CD8-positive, alpha-beta memory T cell (primary cell): ENCODE measurements around the gene PHACTR3. TPM values are rescaled to one million over a fixed set of nuclear protein-coding genes. Genes with fewer than 3 reads are reported as not detected.

Experiments used
- CTCF ChIA-PET: fragments of 350-600 bp; sonication (Branson Sonifier 250); formaldehyde crosslinking; loops from one replicate; lab custom pipeline; 2021; ENCODE audit warnings: antibody characterized with exemption; lab: Charles Lee
- POLR2A ChIA-PET: fragments of 350-600 bp; sonication (Branson Sonifier 250); formaldehyde crosslinking; loops from one replicate; lab custom pipeline; 2021; ENCODE audit warnings: antibody characterized with exemption; lab: Charles Lee
- DNase-seq, 5 donors: peaks; one replicate each; pipeline versions ENCODE4 v3.0.0 to v3.0.0-alpha.2; 2020 to 2022; ENCODE audit warnings: mixed read lengths in 1 of 5
- H3K27ac ChIP-seq: one replicate; pipeline ENCODE4 v1.7.0; 2013; ENCODE audit warnings: low read depth, mild to moderate bottlenecking, low read length, moderate library complexity
- H3K27me3 ChIP-seq: 2 replicates; pipeline ENCODE4 v1.7.0; 2013; ENCODE audit warnings: low read length, mild to moderate bottlenecking; ENCODE audit not compliant: insufficient read depth, poor library complexity, severe bottlenecking
- H3K36me3 ChIP-seq: 2 replicates; pipeline ENCODE4 v1.7.0; 2013; ENCODE audit warnings: mild to moderate bottlenecking, low read length, moderate library complexity; ENCODE audit not compliant: insufficient read depth
- H3K4me1 ChIP-seq: 2 replicates; pipeline ENCODE4 v1.7.0; 2013; ENCODE audit warnings: mild to moderate bottlenecking, low read length, moderate library complexity; ENCODE audit not compliant: insufficient read depth
- H3K4me3 ChIP-seq: 2 replicates; pipeline ENCODE4 v1.7.0; 2013; ENCODE audit warnings: mild to moderate bottlenecking, low read length
- H3K9me3 ChIP-seq: 2 replicates; pipeline ENCODE4 v1.7.0; 2013; ENCODE audit warnings: mild to moderate bottlenecking, low read length
- H3K27ac Mint-ChIP-seq, 8 donors: one replicate each; pipeline ENCODE4 v1.8.0; 2020 to 2021; ENCODE audit warnings: mixed read lengths in 8 of 8, mild to moderate bottlenecking in 6 of 8, inconsistent platforms in 3 of 8, moderate library complexity in 3 of 8
- H3K27me3 Mint-ChIP-seq, 2 donors: one replicate each; pipeline ENCODE4 v1.8.0; 2020 to 2021; ENCODE audit warnings: mixed read lengths in 2 of 2, mild to moderate bottlenecking in 1 of 2, moderate library complexity in 1 of 2
- H3K36me3 Mint-ChIP-seq, 3 donors: one replicate each; pipeline ENCODE4 v1.8.0; 2020 to 2021; ENCODE audit warnings: mixed read lengths in 3 of 3, inconsistent platforms in 1 of 3, mild to moderate bottlenecking in 1 of 3
- H3K4me1 Mint-ChIP-seq, 3 donors: one replicate each; pipeline ENCODE4 v1.8.0; 2020 to 2021; ENCODE audit warnings: mixed read lengths in 3 of 3, inconsistent platforms in 1 of 3, mild to moderate bottlenecking in 1 of 3
- H3K4me3 Mint-ChIP-seq, 7 donors: one replicate each; pipeline ENCODE4 v1.8.0; 2020 to 2021; ENCODE audit warnings: mixed read lengths in 7 of 7, mild to moderate bottlenecking in 6 of 7, moderate library complexity in 4 of 7, inconsistent platforms in 2 of 7
- H3K9me3 Mint-ChIP-seq, 5 donors: one replicate each; pipeline ENCODE4 v1.8.0; 2020 to 2022; ENCODE audit warnings: mixed read lengths in 5 of 5, mild to moderate bottlenecking in 3 of 5, moderate library complexity in 2 of 5, inconsistent platforms in 1 of 5
- polyA plus RNA-seq: library from polyadenylated mRNA; unstranded; fragments of 300-500 nt; fragmentation: Illumina TruSeq; gene quantifications from one replicate; pipeline ENCODE4 v1.2.3, GENCODE V29; 2021
- total RNA-seq, 2 experiments: library from RNA; stranded (reverse); gene quantifications; one replicate each; pipeline ENCODE4 v1.2.3, GENCODE V29; 2021

PHACTR3 gene
- total and polyA plus RNA-seq, 3 experiments from 2014 or later: not detected

DNA sequence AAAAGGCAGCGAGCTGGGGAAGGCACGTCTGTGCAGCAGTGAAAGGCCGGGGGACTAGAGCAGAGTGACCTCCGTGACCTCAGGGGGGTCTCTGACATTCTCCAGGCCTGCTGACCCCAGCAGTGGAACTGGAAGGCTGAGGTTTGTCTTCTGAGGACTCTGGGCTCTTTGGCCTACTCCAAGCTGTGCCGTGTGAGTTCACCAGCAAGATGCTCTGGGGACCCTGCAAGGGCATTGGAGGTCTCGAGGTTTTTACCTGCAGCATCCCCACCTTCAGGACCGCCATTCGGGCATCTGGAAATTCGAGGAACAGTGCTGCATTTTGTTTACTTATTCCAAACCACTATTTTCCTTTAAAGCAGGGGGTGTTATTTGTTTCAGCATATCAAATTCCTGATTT is 140.9 kb downstream of the PHACTR3 start:
- ChIA-PET CTCF (no interaction called here), POLR2A (no interaction called here)
- Histone ChIP-seq H3K9me3 (no peaks in the 10 kb centered on the region), H3K27me3 (no peaks in the 10 kb centered on the region), H3K4me1 (no peaks in the 10 kb centered on the region), H3K4me3 (no peak overlapping the region), H3K36me3 (no peaks in the 10 kb centered on the region), H3K27ac (no peak overlapping the region)
- H3K9me3 Mint-ChIP-seq: no peaks in the 10 kb centered on the region
- H3K4me3 Mint-ChIP-seq: no peak overlapping the region
- DNase-seq: no peak
- no peak overlapping the region for H3K27ac Mint-ChIP-seq
- H3K36me3 Mint-ChIP-seq: no peaks in the 10 kb centered on the region
- peaks cover 2 to 7% of the 10 kb centered on the region in 2 donors for H3K27me3 Mint-ChIP-seq
- H3K4me1 Mint-ChIP-seq: no peaks in the 10 kb centered on the region

DNA sequence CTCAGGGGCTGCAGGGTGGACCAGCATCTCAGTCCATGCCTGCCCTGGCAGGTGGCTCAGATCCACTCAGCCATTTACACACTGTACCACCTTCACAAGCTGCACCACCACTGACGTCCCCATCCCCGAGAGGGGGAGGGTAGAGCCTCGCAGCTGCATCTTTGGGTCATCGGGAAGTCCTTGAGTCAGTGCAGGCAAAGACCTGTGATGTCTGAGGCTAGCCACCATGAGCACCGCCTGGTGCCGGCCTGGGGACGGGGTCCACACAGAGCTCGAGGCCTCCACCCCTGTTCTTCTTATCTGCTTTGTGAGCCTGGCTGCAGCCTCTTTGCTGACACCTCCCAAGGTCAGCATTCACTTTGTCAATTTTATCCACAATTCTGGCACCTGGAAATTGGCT is 141.4 kb downstream of the PHACTR3 start:
- DNase-seq: no peak
- H3K36me3 Mint-ChIP-seq: no peaks in the 10 kb centered on the region
- no peak overlapping the region for H3K27ac ChIP-seq
- H3K9me3 ChIP-seq: no peaks in the 10 kb centered on the region
- POLR2A ChIA-PET: no interaction called here
- no peaks in the 10 kb centered on the region for H3K9me3 Mint-ChIP-seq
- no peaks in the 10 kb centered on the region for H3K36me3 ChIP-seq
- H3K27me3 ChIP-seq: no peaks in the 10 kb centered on the region
- no peaks in the 10 kb centered on the region for H3K4me1 Mint-ChIP-seq
- CTCF ChIA-PET: no interaction called here
- H3K27me3 Mint-ChIP-seq: peaks cover 3 to 8% of the 10 kb centered on the region in 2 donors
- no peak overlapping the region for H3K4me3 Mint-ChIP-seq
- no peak overlapping the region for H3K27ac Mint-ChIP-seq
- no peak overlapping the region for H3K4me3 ChIP-seq
- no peaks in the 10 kb centered on the region for H3K4me1 ChIP-seq

DNA sequence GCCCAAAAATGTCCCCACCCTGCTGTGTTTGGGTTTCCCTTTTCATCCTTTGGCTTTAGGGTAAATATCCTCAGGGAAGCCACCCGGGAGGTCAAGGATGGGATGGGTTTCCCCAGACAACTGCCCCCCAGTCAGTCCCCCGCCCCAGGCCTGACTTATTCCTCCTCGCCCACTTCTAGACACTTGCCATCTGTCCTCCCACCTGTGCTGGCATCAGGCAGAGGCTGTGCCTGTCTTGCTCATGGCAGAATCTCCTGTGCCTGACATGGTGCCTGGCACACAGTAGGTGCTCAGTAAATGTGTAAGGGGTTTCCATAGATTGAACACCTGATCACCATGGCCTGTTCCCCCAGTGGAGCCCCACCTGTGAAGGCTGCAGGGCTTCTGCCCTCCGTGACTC is 141.8 kb downstream of the PHACTR3 start:
- CTCF ChIA-PET: no interaction called here

DNA sequence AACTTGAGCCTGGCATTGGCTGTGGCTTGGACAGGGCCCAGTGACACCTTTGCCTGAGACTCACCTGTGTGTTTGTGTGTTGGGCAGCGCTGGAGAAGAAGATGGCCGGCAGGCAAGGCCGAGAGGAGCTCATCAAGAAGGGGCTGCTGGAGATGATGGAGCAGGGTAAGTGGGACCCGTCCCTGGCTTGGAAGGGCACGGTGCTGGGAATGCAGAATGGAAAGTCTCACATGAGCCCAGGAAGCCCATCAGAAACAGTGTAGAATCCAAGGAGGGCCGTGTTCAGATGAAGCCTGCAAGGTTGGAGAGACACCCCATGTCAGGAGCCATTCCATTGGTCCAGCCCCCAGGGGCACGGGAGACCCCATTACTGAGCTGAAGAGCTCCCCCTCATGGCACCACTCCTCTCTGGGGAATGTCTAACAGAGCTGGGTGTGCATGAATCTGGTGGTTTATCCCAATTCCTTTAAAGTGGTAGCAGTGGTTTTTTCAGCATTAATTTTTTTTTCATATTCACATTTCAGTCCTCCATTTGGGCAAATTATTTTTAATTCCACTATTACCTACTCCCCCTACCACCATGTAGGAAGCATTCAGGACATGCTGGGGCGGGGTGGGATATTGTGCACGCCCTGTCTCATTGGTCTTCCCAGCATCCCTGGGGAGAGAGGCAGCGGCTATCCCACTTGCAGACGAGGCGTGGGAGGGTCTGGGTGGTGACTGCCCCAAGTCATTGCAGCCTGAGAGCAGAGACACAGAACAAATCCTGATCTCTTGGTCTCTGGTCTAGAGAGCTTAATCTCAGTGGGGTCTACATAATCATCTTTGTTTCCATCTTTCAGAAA is 143.6 kb downstream of the PHACTR3 start:
- Mint-ChIP-seq H3K4me3 (no peak overlapping the region), H3K4me1 (peaks cover 0 to 4% (median 0%) of the 10 kb centered on the region in 3 donors), H3K27me3 (peaks cover 3 to 4% of the 10 kb centered on the region in 2 donors), H3K36me3 (no peaks in the 10 kb centered on the region), H3K27ac (no peak overlapping the region), H3K9me3 (no peaks in the 10 kb centered on the region)
- no peak overlapping the region for H3K27ac ChIP-seq
- no peak for DNase-seq
- H3K4me3 ChIP-seq: no peak overlapping the region
- CTCF ChIA-PET: no interaction called here
- H3K4me1 ChIP-seq: no peaks in the 10 kb centered on the region
- no peaks in the 10 kb centered on the region for H3K36me3 ChIP-seq
- no peaks in the 10 kb centered on the region for H3K27me3 ChIP-seq
- H3K9me3 ChIP-seq: no peaks in the 10 kb centered on the region
- POLR2A ChIA-PET: no interaction called here

More for the DNA sequence above, 141.8 kb downstream of the PHACTR3 start:
- Mint-ChIP-seq H3K27me3 (peaks cover 3 to 8% of the 10 kb centered on the region in 2 donors), H3K36me3 (no peaks in the 10 kb centered on the region), H3K9me3 (no peaks in the 10 kb centered on the region), H3K27ac (peak overlapping the region in 1 of 8 donors; percentile 17), H3K4me1 (no peaks in the 10 kb centered on the region), H3K4me3 (no peak overlapping the region)
- H3K36me3 ChIP-seq: no peaks in the 10 kb centered on the region
- no peaks in the 10 kb centered on the region for H3K27me3 ChIP-seq
- H3K4me1 ChIP-seq: no peaks in the 10 kb centered on the region
- H3K9me3 ChIP-seq: no peaks in the 10 kb centered on the region
- DNase-seq: no peak
- POLR2A ChIA-PET: no interaction called here
- no peak overlapping the region for H3K27ac ChIP-seq
- H3K4me3 ChIP-seq: no peak overlapping the region

DNA sequence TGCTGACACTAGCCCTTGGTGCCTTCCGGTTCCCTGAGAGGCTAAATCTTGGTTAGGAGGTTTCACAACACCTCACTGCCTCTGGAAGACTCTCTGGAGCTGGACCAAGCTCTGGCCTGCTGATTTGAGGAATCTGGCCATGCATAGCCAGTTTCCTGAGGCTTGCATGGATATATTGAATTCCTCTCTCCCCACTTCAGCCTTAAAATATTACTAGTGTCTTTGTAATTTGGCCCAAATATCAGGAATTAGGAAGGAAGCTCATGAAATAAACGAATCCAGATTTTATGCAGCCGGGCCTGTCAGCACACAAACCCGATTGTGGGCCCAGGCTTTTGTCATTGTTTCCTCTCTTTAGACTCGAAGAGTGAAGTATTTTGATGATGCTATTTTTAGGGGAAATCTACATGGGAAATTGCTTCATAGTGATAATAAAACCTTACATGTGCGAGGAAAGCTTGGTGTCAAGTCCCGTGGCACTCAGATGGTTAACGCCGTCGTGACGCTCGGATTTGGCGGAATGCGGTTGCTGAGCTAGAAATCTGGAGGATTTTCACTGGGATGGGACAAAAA is 144.4 kb downstream of the PHACTR3 start:
- no peaks in the 10 kb centered on the region for H3K27me3 ChIP-seq
- H3K27ac Mint-ChIP-seq: no peak overlapping the region

DNA sequence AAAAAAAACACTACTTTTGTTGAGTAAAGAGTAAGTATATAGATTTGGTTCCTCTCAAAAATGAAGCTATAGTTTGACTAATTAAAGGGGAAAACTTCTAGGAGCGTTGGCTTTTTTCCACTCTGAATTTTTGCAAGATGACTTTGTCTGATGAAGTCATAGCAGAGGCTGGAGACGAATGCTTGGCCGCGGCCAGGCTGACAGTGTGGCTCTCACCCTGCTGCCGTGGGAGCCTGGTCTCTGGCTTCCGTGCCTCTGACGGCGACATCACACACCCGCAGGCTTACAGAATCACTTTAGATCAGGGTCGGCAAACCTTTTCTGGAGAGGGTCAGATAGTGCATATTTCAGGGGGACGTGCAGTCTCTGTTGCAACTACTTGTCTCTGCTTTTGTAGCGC is 145.0 kb downstream of the PHACTR3 start:
- H3K4me3 Mint-ChIP-seq: no peak overlapping the region
- H3K9me3 ChIP-seq: no peaks in the 10 kb centered on the region
- POLR2A ChIA-PET: no interaction called here

More for the DNA sequence above, 144.4 kb downstream of the PHACTR3 start:
- ChIA-PET CTCF (no interaction called here), POLR2A (no interaction called here)
- no peaks in the 10 kb centered on the region for H3K9me3 ChIP-seq
- Mint-ChIP-seq H3K4me3 (peak overlapping the region in 1 of 7 donors; percentile 38), H3K27me3 (peaks cover 3 to 11% of the 10 kb centered on the region in 2 donors), H3K4me1 (peaks cover 0 to 4% (median 0%) of the 10 kb centered on the region in 3 donors), H3K36me3 (no peaks in the 10 kb centered on the region), H3K9me3 (no peaks in the 10 kb centered on the region)
- H3K4me3 ChIP-seq: no peak overlapping the region
- H3K36me3 ChIP-seq: no peaks in the 10 kb centered on the region
- H3K27ac ChIP-seq: no peak overlapping the region
- no peaks in the 10 kb centered on the region for H3K4me1 ChIP-seq
- no peak for DNase-seq

DNA sequence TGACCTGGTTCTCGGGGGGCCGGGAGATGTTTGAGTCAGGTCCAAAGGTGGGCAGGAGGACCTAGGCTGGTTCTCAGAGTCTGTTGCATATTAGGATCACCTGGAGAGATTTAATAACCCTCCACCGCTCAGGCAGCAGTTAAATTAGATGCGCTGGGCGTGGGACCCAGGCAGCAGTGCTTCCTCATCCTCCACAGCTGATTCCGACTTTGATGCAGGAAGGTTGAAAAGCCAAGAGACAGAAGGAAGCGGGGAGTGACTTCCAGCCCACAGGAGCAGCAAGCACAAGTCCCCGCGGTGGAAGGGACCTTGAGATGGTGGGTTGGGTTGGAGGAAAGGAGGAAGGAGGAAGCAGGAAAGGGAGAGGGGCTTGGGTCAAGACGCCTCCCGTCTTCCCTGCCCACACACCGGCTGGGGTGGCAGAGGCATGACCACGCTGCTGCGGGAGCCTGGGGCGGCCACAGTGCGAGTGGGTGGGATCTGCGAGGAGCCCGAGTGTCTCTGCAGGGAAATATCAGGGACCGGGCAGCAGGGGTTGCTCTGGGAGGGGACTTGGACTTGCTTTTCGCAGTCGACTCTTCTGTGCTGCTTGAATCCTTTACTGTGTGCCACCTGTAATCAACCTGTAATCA is 146.0 kb downstream of the PHACTR3 start:
- H3K27ac Mint-ChIP-seq: no peak overlapping the region
- H3K27me3 Mint-ChIP-seq: peaks cover 3 to 12% of the 10 kb centered on the region in 2 donors
- ChIA-PET CTCF (no interaction called here), POLR2A (no interaction called here)
- H3K27me3 ChIP-seq: no peaks in the 10 kb centered on the region
- H3K4me1 ChIP-seq: no peaks in the 10 kb centered on the region
- H3K36me3 ChIP-seq: no peaks in the 10 kb centered on the region
- DNase-seq: no peak
- no peak overlapping the region for H3K27ac ChIP-seq
- H3K9me3 Mint-ChIP-seq: no peaks in the 10 kb centered on the region
- H3K4me3 Mint-ChIP-seq: no peak overlapping the region
- H3K36me3 Mint-ChIP-seq: no peaks in the 10 kb centered on the region
- no peaks in the 10 kb centered on the region for H3K9me3 ChIP-seq
- H3K4me3 ChIP-seq: no peak overlapping the region
- H3K4me1 Mint-ChIP-seq: peaks cover 0 to 4% (median 0%) of the 10 kb centered on the region in 3 donors

More for the DNA sequence above, 145.0 kb downstream of the PHACTR3 start:
- DNase-seq: no peak
- Mint-ChIP-seq H3K4me1 (peaks cover 0 to 4% (median 0%) of the 10 kb centered on the region in 3 donors), H3K36me3 (no peaks in the 10 kb centered on the region), H3K9me3 (no peaks in the 10 kb centered on the region), H3K27me3 (peaks cover 3 to 12% of the 10 kb centered on the region in 2 donors), H3K27ac (no peak overlapping the region)
- no peaks in the 10 kb centered on the region for H3K4me1 ChIP-seq
- H3K27me3 ChIP-seq: no peaks in the 10 kb centered on the region
- no peak overlapping the region for H3K27ac ChIP-seq
- H3K4me3 ChIP-seq: no peak overlapping the region
- no peaks in the 10 kb centered on the region for H3K36me3 ChIP-seq
- CTCF ChIA-PET: no interaction called here

DNA sequence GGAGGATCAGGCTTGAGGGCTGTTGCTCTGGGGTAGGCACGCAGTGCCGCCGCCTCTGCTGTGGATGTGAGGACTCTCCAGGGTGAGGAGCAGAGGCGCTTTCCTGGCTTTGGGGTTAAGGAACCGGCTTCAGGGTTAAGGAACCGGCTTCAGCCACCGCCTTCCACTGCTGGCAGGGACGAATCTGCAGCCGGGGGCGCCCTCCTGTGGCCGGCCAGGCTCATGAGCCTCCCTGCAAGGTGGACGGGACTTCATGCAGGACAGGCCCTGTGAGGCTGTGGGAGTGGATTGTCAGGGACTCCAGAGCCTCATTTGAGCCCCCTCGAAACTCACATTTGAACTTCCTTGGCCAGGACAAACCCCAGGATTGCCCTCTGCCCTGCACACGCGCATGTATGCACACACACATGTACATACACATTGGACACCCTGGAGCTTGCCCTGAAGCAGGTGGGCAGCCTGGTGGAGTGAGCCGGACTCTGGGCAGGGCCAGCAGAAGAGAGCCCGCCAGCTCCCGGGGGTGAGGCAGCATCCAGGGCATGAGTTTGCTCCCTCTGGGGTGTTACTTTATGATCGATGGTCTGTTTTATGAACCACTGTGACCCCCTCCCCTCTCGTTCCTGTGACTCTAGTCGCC is 146.9 kb downstream of the PHACTR3 start:
- Histone ChIP-seq H3K27ac (no peak overlapping the region), H3K36me3 (no peaks in the 10 kb centered on the region), H3K4me3 (no peak overlapping the region), H3K27me3 (no peaks in the 10 kb centered on the region), H3K4me1 (no peaks in the 10 kb centered on the region), H3K9me3 (no peaks in the 10 kb centered on the region)
- Mint-ChIP-seq H3K27me3 (peaks cover 3 to 12% of the 10 kb centered on the region in 2 donors), H3K4me1 (peaks cover 0 to 4% (median 0%) of the 10 kb centered on the region in 3 donors), H3K4me3 (no peak overlapping the region), H3K27ac (no peak overlapping the region), H3K9me3 (no peaks in the 10 kb centered on the region), H3K36me3 (no peaks in the 10 kb centered on the region)
- POLR2A ChIA-PET: no interaction called here
- CTCF ChIA-PET: no interaction called here
- DNase-seq: no peak
